Measurements from ENCODE around the gene VNN1.

VNN1 gene

GRCh38 chr6:132731086-132731485 is 17.2 kb upstream of the VNN1 start:
- Histone ChIP-seq H3K27me3 (ENCODE audit: insufficient read depth, low read depth, severe bottlenecking) (peaks cover 63% of the 10 kb centered on the region), H3K4me3 (ENCODE audit: low read depth, low read length) (no peak overlapping the region), H3K9me3 (ENCODE audit: severe bottlenecking) (no peaks in the 10 kb centered on the region), H3K36me3 (no peaks in the 10 kb centered on the region), H3K27ac (no peak overlapping the region)
- no peak for DNase-seq
- no peak for TF ChIP-seq CTCF (IDR thresholded peaks at IDR 0.05; ENCODE audit: low read depth, low read length)

- no peak for DNase-seq
- Histone ChIP-seq H3K27me3 (ENCODE audit: insufficient read depth, low read depth, severe bottlenecking) (peaks cover 65% of the 10 kb centered on the region), H3K27ac (no peak overlapping the region), H3K9me3 (ENCODE audit: severe bottlenecking) (no peaks in the 10 kb centered on the region), H3K36me3 (no peaks in the 10 kb centered on the region), H3K4me3 (ENCODE audit: low read depth, low read length) (no peak overlapping the region)
- TF ChIP-seq CTCF (IDR thresholded peaks at IDR 0.05; ENCODE audit: low read depth, low read length): no peak
These were observed 16.7 kb upstream of the VNN1 start for GRCh38 chr6:132730560-132730959.

DNA sequence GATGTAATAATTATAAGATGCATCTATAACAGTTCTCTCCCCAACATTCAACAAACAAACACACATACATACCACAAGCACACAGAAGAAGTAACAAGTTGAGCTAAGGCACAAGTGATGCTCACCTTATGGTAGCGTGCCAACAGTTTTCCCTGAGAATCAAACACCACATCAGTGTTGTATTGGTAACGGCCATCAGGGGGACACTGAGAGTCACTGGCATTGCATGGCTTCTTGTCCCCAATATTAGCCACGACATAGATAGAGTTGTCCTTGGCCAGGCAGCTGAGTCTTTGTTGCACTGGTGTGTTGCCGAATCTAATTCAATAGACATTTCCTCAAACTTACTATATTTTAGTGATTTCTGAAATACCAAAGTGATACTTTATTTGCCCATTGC is 14.8 kb upstream of the VNN1 start:
- H3K36me3 ChIP-seq: no peaks in the 10 kb centered on the region
- DNase-seq: no peak
- H3K27me3 ChIP-seq (ENCODE audit: insufficient read depth, low read depth, severe bottlenecking): peaks cover 78% of the 10 kb centered on the region
- no peak overlapping the region for H3K4me3 ChIP-seq (ENCODE audit: low read depth, low read length)
- no peak for TF ChIP-seq CTCF (IDR thresholded peaks at IDR 0.05; ENCODE audit: low read depth, low read length)
- no peaks in the 10 kb centered on the region for H3K9me3 ChIP-seq (ENCODE audit: severe bottlenecking)
- no peak overlapping the region for H3K27ac ChIP-seq

DNA sequence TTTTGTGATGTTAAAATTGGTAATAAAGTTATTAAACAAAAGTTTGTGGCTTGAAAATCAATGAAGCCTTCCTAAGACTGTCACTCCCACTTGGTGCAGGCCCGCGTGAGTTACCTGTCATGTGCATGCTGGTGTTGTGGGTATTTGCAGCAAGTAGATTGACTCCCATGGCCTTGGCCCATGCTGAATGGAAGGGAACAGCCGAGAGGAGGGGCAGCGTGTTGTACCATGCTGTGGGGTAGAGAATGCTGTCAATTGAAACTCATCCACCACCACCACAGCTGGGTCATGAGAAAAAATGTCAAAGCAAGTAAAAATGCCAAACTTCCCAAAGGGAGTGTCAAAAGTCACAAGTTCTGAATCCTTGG is 12.7 kb upstream of the VNN1 start:
- Histone ChIP-seq H3K4me3 (ENCODE audit: low read depth, low read length) (no peak overlapping the region), H3K9me3 (ENCODE audit: severe bottlenecking) (no peaks in the 10 kb centered on the region), H3K27me3 (ENCODE audit: insufficient read depth, low read depth, severe bottlenecking) (peaks cover 83% of the 10 kb centered on the region), H3K27ac (no peak overlapping the region), H3K36me3 (no peaks in the 10 kb centered on the region)
- TF ChIP-seq CTCF (IDR thresholded peaks at IDR 0.05; ENCODE audit: low read depth, low read length): no peak
- DNase-seq: no peak

DNA sequence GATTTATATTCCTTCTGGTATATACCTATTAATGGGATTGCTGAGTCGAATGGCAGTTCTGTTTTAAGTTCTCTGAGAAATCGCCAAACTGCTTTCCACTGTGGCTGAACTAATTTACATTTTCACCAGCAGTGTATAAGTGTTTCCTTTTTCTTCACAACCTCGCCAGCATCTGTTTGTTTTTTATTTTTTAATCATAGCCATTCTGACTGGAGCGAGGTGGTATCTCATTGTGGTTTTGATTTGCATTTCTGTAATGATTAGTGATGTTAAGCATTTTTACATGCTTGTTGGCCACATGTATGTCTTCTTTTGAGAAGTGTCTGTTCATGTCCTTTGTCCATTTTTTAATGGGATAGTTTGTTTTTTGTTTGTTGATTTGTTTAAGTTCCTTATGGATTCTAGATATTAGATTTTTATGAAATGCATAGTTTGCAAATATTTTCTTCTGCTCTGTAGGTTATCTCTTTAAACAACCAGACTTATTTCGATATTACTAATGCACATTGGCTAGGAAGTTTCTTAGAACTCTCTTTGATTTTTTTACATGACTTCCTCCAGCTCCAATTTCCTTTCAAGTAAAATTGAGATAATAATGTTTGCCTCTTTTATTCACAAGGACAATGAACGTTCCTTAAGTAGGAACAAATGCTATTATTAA is 12.2 kb upstream of the VNN1 start:
- H3K27ac ChIP-seq: no peak overlapping the region
- H3K27me3 ChIP-seq (ENCODE audit: insufficient read depth, low read depth, severe bottlenecking): peaks cover 83% of the 10 kb centered on the region
- H3K36me3 ChIP-seq: no peaks in the 10 kb centered on the region
- no peak for TF ChIP-seq CTCF (IDR thresholded peaks at IDR 0.05; ENCODE audit: low read depth, low read length)
- H3K4me3 ChIP-seq (ENCODE audit: low read depth, low read length): no peak overlapping the region
- no peaks in the 10 kb centered on the region for H3K9me3 ChIP-seq (ENCODE audit: severe bottlenecking)
- DNase-seq: no peak

GRCh38 chr6:132725471-132725870 is 11.6 kb upstream of the VNN1 start:
- no peaks in the 10 kb centered on the region for H3K9me3 ChIP-seq (ENCODE audit: severe bottlenecking)
- peaks cover 83% of the 10 kb centered on the region for H3K27me3 ChIP-seq (ENCODE audit: insufficient read depth, low read depth, severe bottlenecking)
- no peak for TF ChIP-seq CTCF (IDR thresholded peaks at IDR 0.05; ENCODE audit: low read depth, low read length)
- no peaks in the 10 kb centered on the region for H3K36me3 ChIP-seq
- no peak overlapping the region for H3K27ac ChIP-seq
- no peak overlapping the region for H3K4me3 ChIP-seq (ENCODE audit: low read depth, low read length)
- no peak for DNase-seq

All from WERI-Rb-1 (cell line).